ENCODE results near the gene MCTP1.

Gene MCTP1

GRCh38 chr5:94690778-94691177, 594.1 kb downstream of the MCTP1 start:
- H3K4me3 ChIP-seq (replicated peaks; ENCODE audit: insufficient read depth, low read length) = no peak overlapping the region
- no peak for DNase-seq (ENCODE audit: low read depth in 1 of 2, low spot score in 1 of 2)
- no peak overlapping the region for H3K27ac ChIP-seq (replicated peaks)
- TF ChIP-seq SPI1 (IDR thresholded peaks at IDR 0.05; ENCODE audit: borderline replicate concordance, low read depth) (no peak), CTCF (IDR thresholded peaks at IDR 0.05; ENCODE audit: insufficient read depth, low read length) (no peak), GABPA (IDR thresholded peaks at IDR 0.05; ENCODE audit: low read depth) (no peak), POLR2AphosphoS5 (IDR thresholded peaks at IDR 0.05; ENCODE audit: low read depth) (no peak)
- TF ChIP-seq, protein P1, sequence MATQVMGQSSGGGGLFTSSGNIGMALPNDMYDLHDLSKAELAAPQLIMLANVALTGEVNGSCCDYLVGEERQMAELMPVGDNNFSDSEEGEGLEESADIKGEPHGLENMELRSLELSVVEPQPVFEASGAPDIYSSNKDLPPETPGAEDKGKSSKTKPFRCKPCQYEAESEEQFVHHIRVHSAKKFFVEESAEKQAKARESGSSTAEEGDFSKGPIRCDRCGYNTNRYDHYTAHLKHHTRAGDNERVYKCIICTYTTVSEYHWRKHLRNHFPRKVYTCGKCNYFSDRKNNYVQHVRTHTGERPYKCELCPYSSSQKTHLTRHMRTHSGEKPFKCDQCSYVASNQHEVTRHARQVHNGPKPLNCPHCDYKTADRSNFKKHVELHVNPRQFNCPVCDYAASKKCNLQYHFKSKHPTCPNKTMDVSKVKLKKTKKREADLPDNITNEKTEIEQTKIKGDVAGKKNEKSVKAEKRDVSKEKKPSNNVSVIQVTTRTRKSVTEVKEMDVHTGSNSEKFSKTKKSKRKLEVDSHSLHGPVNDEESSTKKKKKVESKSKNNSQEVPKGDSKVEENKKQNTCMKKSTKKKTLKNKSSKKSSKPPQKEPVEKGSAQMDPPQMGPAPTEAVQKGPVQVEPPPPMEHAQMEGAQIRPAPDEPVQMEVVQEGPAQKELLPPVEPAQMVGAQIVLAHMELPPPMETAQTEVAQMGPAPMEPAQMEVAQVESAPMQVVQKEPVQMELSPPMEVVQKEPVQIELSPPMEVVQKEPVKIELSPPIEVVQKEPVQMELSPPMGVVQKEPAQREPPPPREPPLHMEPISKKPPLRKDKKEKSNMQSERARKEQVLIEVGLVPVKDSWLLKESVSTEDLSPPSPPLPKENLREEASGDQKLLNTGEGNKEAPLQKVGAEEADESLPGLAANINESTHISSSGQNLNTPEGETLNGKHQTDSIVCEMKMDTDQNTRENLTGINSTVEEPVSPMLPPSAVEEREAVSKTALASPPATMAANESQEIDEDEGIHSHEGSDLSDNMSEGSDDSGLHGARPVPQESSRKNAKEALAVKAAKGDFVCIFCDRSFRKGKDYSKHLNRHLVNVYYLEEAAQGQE (IDR thresholded peaks at IDR 0.05; ENCODE audit: insufficient replicate concordance, low read depth) = no peak
- H3K27me3 ChIP-seq (ENCODE audit: insufficient read depth, poor library complexity, severe bottlenecking) = no peaks in the 10 kb centered on the region

- Histone ChIP-seq H3K27me3 (ENCODE audit: insufficient read depth, poor library complexity, severe bottlenecking) (no peaks in the 10 kb centered on the region), H3K4me3 (replicated peaks; ENCODE audit: insufficient read depth, low read length) (no peak overlapping the region), H3K27ac (replicated peaks) (no peak overlapping the region)
- TF ChIP-seq CTCF (IDR thresholded peaks at IDR 0.05; ENCODE audit: insufficient read depth, low read length) (no peak), GABPA (IDR thresholded peaks at IDR 0.05; ENCODE audit: low read depth) (no peak)
- DNase-seq (ENCODE audit: low read depth in 1 of 2, low spot score in 1 of 2) = no peak
These were observed 595.0 kb downstream of the MCTP1 start for GRCh38 chr5:94689908-94690307.

DNA sequence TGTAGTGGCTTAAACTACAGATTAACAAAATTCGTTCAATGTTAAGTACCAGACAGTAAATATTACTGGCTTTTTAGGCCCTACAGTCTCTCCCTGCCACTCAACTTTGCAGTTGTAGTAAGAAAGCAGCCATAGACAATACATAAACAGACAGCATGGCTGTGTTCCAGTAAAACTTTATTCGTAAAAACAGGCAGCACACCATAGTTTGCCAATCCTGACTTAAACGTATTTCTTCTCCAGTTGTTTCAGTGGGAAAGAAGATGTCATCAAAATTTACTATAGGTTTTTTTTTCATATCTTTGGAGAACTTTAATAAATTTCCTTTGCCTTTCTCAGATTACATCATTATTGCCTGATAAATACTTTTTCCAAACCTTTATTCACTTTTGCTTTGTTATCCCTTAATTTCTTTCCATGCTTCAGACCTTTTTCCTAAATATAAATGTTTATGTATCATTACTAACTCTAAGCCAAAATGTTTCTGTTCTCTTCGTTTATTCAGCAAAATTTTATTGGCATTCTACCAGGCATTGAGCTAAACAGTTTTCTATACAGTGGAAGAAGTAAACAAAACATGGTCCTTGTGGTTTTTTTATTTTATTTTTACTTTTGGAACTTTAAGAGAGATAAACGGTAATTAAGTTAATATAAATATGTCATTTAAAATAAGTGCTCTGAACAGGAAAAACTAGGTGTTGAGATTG, 601.9 kb downstream of the MCTP1 start:
- Histone ChIP-seq H3K4me3 (replicated peaks; ENCODE audit: insufficient read depth, low read length) (no peak overlapping the region), H3K27me3 (ENCODE audit: insufficient read depth, poor library complexity, severe bottlenecking) (no peaks in the 10 kb centered on the region), H3K27ac (replicated peaks) (no peak overlapping the region)
- DNase-seq (ENCODE audit: low read depth in 1 of 2, low spot score in 1 of 2) = no peak
- no peak for TF ChIP-seq CTCF (IDR thresholded peaks at IDR 0.05; ENCODE audit: insufficient read depth, low read length)
- TF ChIP-seq, protein P1 (IDR thresholded peaks at IDR 0.05; ENCODE audit: insufficient replicate concordance, low read depth) = no peak
- no peak for TF ChIP-seq SPI1 (IDR thresholded peaks at IDR 0.05; ENCODE audit: borderline replicate concordance, low read depth)
- TF ChIP-seq GABPA (IDR thresholded peaks at IDR 0.05; ENCODE audit: low read depth) = no peak
- no peak for TF ChIP-seq POLR2AphosphoS5 (IDR thresholded peaks at IDR 0.05; ENCODE audit: low read depth)
